GM12865 (cell line): ENCODE results near the gene RAB7B.

Experiments used
- DNase-seq: peaks from one replicate; pipeline ENCODE4 v3.0.0; 2010; ENCODE audit warnings: low read depth
- H3K4me3 ChIP-seq: 2 replicates; pipeline ENCODE4 v1.5.1; 2011; ENCODE audit warnings: mild to moderate bottlenecking, low read depth, low read length, control low read depth
- TF ChIP-seq, protein P1 (sequence below): IDR thresholded peaks from 2 replicates; pipeline ENCODE4 v1.5.1; 2011; ENCODE audit warnings: low read length, control low read depth, low read depth, inconsistent platforms; ENCODE audit not compliant: insufficient read depth; ENCODE audit errors: missing control alignments

Gene RAB7B

DNA sequence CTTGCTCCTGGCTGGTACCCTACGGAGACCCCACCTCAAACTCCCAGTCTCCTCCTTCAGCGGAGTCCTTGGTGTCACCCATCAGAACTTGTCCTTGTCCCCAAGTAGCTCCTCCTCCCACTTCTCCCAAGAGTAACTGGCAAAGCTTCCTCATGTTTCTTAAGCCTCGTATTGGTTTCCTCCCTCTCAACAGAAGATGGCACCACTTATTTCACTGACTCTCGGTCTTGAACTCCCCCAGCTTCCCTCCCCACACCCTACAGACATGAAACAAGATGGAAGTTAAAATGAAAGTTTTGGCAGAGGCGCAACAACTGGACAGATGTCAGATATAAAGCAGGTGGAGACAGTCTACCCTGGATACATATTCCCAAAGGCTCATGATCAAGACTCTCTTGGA lies 13.4 kb downstream of the RAB7B start:
- TF ChIP-seq, protein P1, sequence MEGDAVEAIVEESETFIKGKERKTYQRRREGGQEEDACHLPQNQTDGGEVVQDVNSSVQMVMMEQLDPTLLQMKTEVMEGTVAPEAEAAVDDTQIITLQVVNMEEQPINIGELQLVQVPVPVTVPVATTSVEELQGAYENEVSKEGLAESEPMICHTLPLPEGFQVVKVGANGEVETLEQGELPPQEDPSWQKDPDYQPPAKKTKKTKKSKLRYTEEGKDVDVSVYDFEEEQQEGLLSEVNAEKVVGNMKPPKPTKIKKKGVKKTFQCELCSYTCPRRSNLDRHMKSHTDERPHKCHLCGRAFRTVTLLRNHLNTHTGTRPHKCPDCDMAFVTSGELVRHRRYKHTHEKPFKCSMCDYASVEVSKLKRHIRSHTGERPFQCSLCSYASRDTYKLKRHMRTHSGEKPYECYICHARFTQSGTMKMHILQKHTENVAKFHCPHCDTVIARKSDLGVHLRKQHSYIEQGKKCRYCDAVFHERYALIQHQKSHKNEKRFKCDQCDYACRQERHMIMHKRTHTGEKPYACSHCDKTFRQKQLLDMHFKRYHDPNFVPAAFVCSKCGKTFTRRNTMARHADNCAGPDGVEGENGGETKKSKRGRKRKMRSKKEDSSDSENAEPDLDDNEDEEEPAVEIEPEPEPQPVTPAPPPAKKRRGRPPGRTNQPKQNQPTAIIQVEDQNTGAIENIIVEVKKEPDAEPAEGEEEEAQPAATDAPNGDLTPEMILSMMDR = no peak
- no peak for DNase-seq
- no peak overlapping the region for H3K4me3 ChIP-seq

DNA sequence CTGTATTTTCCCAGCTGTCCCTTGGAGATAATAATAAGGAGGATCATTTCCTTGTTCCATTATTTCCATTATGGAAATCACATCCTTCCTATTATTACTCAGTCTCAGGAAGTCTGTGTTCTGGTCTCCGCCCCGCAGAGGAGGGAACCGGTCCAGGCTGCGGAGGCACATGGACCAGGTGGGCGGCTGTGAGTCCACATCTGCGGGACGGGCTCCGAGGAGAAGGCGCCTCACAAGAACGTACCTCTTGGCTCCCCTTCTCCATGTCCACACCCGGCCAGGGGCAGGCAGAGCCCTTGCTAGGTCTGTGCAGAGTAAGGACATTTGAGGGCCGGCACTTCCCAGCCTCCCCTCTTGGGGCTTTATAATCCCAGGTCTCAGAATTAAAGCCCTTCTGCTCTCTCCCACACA lies 14.6 kb downstream of the RAB7B start:
- no peak for DNase-seq
- TF ChIP-seq, protein P1 = no peak
- no peak overlapping the region for H3K4me3 ChIP-seq

DNA sequence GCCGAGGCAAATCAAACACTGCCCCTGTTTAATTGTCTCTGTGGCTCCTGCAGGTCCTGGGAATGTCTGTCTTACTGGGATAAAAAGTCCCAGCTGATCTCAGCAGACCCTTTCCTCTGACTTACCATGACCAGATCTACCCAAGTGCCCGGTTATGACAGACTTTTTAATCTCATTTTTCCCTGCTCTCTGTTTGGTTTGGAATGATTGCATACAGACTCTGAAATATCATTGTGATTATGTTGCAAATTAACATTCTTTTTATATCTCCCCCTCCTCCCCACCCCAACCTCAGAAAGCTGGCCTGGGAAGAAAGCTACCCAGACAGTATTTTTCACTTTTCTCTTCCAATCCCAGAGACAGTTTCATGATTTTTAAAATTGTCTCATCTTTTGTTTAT lies 16.3 kb downstream of the RAB7B start:
- no peak overlapping the region for H3K4me3 ChIP-seq
- DNase-seq = no peak
- TF ChIP-seq, protein P1 = no peak

DNA sequence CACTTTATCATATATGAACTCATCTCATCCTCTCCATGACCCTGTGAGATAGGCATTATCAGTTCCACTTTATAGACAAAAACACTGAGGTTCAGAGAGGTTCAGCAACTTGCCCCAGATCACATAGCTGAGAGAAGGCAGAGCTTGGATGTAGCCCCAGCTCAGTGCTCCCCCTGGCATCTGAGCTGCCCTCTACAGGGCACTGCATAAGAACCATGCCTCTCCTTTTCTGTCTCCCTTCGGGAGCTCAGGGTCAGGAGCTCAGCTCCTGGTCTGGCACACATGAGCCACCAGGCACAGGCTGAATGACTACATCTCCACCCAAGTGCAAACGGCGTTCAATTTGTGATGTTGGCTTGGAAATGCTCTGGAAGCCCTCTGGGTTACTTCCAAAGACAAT lies 16.9 kb downstream of the RAB7B start:
- TF ChIP-seq, protein P1 = no peak
- H3K4me3 ChIP-seq = no peak overlapping the region
- no peak for DNase-seq

DNA sequence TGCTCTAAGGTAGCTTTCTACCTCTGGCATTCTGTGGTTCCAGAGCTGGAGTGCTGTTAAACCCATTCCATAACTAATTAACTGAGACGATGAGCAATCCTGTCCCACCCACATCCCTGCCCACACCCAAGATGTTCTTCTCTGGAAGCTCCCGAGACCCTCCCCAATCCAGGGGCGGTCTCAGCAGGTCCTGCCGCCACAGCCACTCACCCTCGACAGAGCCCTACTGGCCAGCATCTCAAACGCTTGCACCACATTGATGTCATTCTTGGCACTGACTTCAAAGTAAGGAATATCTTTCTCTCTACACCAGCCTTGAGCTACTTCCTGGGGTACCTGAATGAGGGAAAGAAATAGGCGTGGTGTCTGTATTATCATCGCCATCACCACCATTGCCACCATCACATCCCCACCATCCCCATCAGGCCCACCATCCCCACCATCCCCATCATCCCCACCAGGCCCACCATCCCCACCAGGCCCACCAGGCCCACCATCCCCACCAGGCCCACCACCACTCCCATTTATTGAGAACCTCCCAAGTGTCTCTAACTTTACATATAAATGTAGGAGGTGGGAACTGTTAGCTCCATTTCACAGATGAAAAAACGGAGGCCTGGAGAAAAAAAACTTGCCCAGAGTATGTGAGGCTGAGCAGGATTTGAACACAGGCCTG lies 17.7 kb downstream of the RAB7B start:
- no peak for DNase-seq
- no peak overlapping the region for H3K4me3 ChIP-seq
- TF ChIP-seq, protein P1 = no peak

DNA sequence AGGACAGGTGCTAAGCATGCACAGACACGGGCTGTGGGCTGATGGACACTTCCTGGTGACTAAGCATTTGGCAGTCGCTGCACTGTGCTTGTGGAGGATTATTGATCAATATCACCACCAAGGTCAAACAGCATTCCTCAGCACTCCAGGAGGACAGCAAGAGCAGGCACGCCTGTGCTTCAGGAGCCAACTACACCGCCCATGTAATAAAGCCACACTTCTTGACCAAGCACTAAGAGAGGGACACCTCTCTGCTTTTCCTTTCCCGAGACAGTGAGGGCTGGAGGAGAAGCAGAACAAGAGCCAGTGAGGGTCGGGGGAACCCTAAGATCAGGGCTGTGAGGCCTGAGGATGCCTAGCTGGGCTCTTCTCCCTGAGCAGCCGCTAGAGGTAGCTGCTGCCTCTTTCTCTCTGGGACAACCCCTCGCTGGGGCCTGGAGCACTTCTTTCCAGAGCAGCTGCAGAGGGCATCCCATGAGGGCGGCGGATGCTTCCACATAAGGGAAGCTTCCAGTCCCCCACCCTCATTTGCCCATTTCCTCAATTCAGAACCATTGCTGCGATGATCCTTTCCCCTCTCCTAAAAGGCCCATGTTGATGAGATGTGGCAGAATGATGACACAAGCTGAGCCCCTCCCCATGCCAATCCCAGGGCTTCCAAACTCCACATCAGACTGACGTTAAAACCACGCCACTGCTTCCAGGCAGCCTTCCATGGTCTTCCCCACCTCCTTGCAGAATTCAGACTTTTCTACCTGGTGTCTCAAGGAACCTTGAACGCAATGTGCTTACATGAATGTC lies 19.1 kb downstream of the RAB7B start:
- peak; percentile 68 for DNase-seq
- no peak overlapping the region for H3K4me3 ChIP-seq
- TF ChIP-seq, protein P1 = peak; percentile 95

DNA sequence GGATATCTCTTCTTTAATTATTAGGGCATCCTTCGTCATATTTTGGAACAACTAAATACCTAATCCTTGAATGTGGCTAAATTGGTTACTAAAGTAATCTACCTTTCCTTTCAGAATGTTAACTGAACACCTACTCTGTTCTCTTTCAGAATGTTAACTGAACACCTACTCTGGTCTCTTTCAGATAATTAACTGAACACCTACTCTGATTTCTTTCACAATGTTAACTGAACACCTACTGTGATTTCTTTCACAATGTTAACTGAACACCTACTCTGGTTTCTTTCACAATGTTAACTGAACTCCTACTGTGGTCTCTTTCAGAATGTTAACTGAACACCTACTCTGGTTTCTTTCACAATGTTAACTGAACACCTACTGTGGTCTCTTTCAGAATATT lies 21.9 kb downstream of the RAB7B start:
- H3K4me3 ChIP-seq = no peak overlapping the region
- no peak for DNase-seq
- TF ChIP-seq, protein P1 = no peak
